Liver (tissue), 3 donors: ENCODE data around the gene MOV10L1.

ENCODE experiments used
- TAF1 ChIP-seq: conservative IDR thresholded peaks from 2 replicates; pipeline ENCODE4 v1.6.1; 2016; ENCODE audit warnings: antibody characterized with exemption, mild to moderate bottlenecking
- TF ChIP-seq, protein P1 (sequence below): fragments of 150-350 bp; IDR thresholded peaks from 2 replicates; pipeline ENCODE4 v1.5.1; 2017; ENCODE audit warnings: improper control_type of control experiment, low read depth, low read length; ENCODE audit not compliant: missing input control
- donor health status: healthy.
- donor health status: healthy.

DNA sequence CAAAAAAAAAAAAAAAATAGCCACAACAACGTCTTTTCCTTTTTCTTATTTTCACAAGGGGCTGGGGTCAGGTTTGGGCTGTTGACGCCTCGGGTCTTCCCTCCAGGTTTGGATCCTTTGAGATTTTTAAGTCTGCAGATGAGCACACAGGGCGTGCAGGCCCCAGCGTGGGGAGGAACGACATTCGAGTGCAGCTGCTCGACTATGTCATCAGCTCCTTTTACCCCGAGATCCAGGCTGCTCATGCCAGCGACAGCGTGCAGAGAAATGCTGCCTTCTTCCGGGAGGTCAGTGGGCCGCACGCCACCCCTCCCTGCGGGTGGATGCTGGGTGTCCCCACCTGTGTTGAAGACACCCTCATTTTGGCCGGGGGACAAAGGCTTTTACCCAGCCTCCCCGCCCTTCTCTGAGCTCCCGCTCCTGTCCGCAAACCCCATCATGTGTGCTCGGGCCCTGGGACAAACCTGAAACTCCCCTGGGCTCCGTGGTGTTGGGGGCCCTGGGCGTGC is 118.7 kb downstream of the MOV10L1 start:
- TF ChIP-seq, protein P1, sequence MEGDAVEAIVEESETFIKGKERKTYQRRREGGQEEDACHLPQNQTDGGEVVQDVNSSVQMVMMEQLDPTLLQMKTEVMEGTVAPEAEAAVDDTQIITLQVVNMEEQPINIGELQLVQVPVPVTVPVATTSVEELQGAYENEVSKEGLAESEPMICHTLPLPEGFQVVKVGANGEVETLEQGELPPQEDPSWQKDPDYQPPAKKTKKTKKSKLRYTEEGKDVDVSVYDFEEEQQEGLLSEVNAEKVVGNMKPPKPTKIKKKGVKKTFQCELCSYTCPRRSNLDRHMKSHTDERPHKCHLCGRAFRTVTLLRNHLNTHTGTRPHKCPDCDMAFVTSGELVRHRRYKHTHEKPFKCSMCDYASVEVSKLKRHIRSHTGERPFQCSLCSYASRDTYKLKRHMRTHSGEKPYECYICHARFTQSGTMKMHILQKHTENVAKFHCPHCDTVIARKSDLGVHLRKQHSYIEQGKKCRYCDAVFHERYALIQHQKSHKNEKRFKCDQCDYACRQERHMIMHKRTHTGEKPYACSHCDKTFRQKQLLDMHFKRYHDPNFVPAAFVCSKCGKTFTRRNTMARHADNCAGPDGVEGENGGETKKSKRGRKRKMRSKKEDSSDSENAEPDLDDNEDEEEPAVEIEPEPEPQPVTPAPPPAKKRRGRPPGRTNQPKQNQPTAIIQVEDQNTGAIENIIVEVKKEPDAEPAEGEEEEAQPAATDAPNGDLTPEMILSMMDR = no peak
- no peak for TF ChIP-seq TAF1
